SK-N-SH (cell line): ENCODE measurements around the gene NDUFS8. TPM values are rescaled to one million over a fixed set of nuclear protein-coding genes. Genes with fewer than 3 reads are reported as not detected.
A peak's percentile ranks its signal among the peaks of the same experiment; 100 is the strongest.

Experiments
- CTCF ChIA-PET: fragments of 300-600, 350-600 bp; formaldehyde crosslinking; extraction: SDS; loops from one replicate; lab custom pipeline; 2021; lab: Yijun Ruan, JAX
- POLR2A ChIA-PET: fragments of 350-600 bp; sonication (Branson Sonifier 250); formaldehyde crosslinking; extraction: SDS; loops from one replicate; lab custom pipeline; 2020; ENCODE audit warnings: antibody characterized with exemption, inconsistent platforms; lab: Yijun Ruan, JAX
- DNase-seq: peaks from one replicate; pipeline ENCODE4 v3.0.0; 2012
- H2AFZ ChIP-seq: fragments of 200-600 bp; sonication (generic); 2 replicates; pipeline ENCODE4 v1.8.1; 2016; ENCODE audit warnings: antibody characterized with exemption, mild to moderate bottlenecking, low read depth
- H3F3A ChIP-seq: fragments of 200-600 bp; sonication (generic); replicated peaks from 2 replicates; pipeline ENCODE3; 2016; ENCODE audit warnings: antibody characterized with exemption, mild to moderate bottlenecking; ENCODE audit not compliant: insufficient read depth
- H3K27ac ChIP-seq, 2 experiments: fragments of 200-500 bp in 1 of 2; fragments of 200-600 bp in 1 of 2; sonication (Bioruptor generic) in 1 of 2; sonication (generic), shearing (Covaris generic) in 1 of 2; 2 replicates each; pipeline versions ENCODE4 v1.5.1 to v1.6.1; 2014 to 2016; ENCODE audit warnings: low read depth in 2 of 2, inconsistent platforms in 1 of 2, low read length in 1 of 2, mild to moderate bottlenecking in 1 of 2, mixed read lengths in 1 of 2
- H3K27me3 ChIP-seq: fragments of 200-600 bp; sonication (generic), shearing (Covaris generic); 2 replicates; pipeline ENCODE4 v1.6.1; 2016; ENCODE audit warnings: mixed run types; ENCODE audit not compliant: insufficient read depth
- H3K36me3 ChIP-seq, 2 experiments: fragments of 200-500 bp in 1 of 2; fragments of 200-600 bp in 1 of 2; sonication (Bioruptor generic) in 1 of 2; sonication (generic) in 1 of 2; replicated peaks in 1 of 2; 2 replicates each; pipeline versions ENCODE3 to v1.5.1; 2014 to 2016; ENCODE audit warnings: low read length in 1 of 2, mild to moderate bottlenecking in 1 of 2; ENCODE audit not compliant: insufficient read depth in 2 of 2, control insufficient read depth in 1 of 2
- H3K4me1 ChIP-seq, 2 experiments: fragments of 200-500 bp in 1 of 2; fragments of 200-600 bp in 1 of 2; sonication (Bioruptor generic) in 1 of 2; sonication (generic), shearing (Covaris generic) in 1 of 2; 2 replicates each; pipeline versions ENCODE4 v1.5.1 to v1.6.1; 2014 to 2016; ENCODE audit warnings: low read depth in 1 of 2, low read length in 1 of 2, mixed run types in 1 of 2; ENCODE audit not compliant: insufficient read depth in 2 of 2, control insufficient read depth in 1 of 2
- H3K4me2 ChIP-seq: fragments of 200-600 bp; sonication (generic), shearing (Covaris generic); 2 replicates; pipeline ENCODE4 v1.6.1; 2017; ENCODE audit warnings: mixed run types
- H3K4me3 ChIP-seq, 2 experiments: fragments of 200-500 bp in 1 of 2; fragments of 200-600 bp in 1 of 2; sonication (Bioruptor generic) in 1 of 2; sonication (generic), shearing (Covaris generic) in 1 of 2; 2 replicates each; pipeline versions ENCODE4 v1.5.1 to v1.8.1; 2014 to 2016; ENCODE audit warnings: low read depth in 2 of 2, inconsistent platforms in 1 of 2, low read length in 1 of 2, mild to moderate bottlenecking in 1 of 2, mixed read lengths in 1 of 2, moderate library complexity in 1 of 2
- H3K79me2 ChIP-seq: fragments of 200-600 bp; sonication (generic); 2 replicates; pipeline ENCODE4 v1.8.1; 2017; ENCODE audit warnings: mild to moderate bottlenecking; ENCODE audit not compliant: insufficient read depth
- H3K9ac ChIP-seq: fragments of 200-600 bp; sonication (generic); 2 replicates; pipeline ENCODE4 v1.6.1; 2017; ENCODE audit warnings: mixed run types
- H3K9me2 ChIP-seq: fragments of 200-600 bp; sonication (generic); 2 replicates; pipeline ENCODE4 v1.6.1; 2017; ENCODE audit warnings: mixed run types
- H3K9me3 ChIP-seq: fragments of 200-600 bp; sonication (generic); 2 replicates; pipeline ENCODE4 v1.6.1; 2017; ENCODE audit warnings: mixed run types, mild to moderate bottlenecking, moderate library complexity
- H4K20me1 ChIP-seq: fragments of 200-600 bp; sonication (generic); 2 replicates; pipeline ENCODE4 v1.6.1; 2017; ENCODE audit warnings: mild to moderate bottlenecking, mixed run types; ENCODE audit not compliant: insufficient read depth
- CTCF ChIP-seq: fragments of 200-600 bp; sonication (generic); IDR thresholded peaks from 2 replicates; pipeline ENCODE4 v1.6.1; 2017; ENCODE audit warnings: antibody characterized with exemption, mild to moderate bottlenecking, moderate library complexity
- FOXJ3 ChIP-seq: sonication (generic); formaldehyde crosslinking; IDR thresholded peaks from 2 replicates; pipeline ENCODE4 v1.5.1; 2020; ENCODE audit warnings: mild to moderate bottlenecking, missing genetic modification reagents
- FOXM1 ChIP-seq: IDR thresholded peaks from 2 replicates; pipeline ENCODE4 v1.4.0; 2012; ENCODE audit warnings: low read depth, mild to moderate bottlenecking
- GATA2 ChIP-seq: sonication (generic); formaldehyde crosslinking; IDR thresholded peaks from 2 replicates; pipeline ENCODE4 v1.5.0; 2020; ENCODE audit warnings: mild to moderate bottlenecking, missing genetic modification reagents
- JUND ChIP-seq: IDR thresholded peaks from 2 replicates; pipeline ENCODE4 v1.4.0; 2012
- MXI1 ChIP-seq: IDR thresholded peaks from 2 replicates; pipeline ENCODE4 v1.6.1; 2012; ENCODE audit warnings: mild to moderate bottlenecking, low read depth, low read length, improper control_type of control experiment
- NFIC ChIP-seq: IDR thresholded peaks from 2 replicates; pipeline ENCODE4 v1.4.0; 2012; ENCODE audit warnings: borderline replicate concordance
- RCOR1 ChIP-seq: fragments of 150-350 bp; IDR thresholded peaks from 2 replicates; pipeline ENCODE4 v1.6.1; 2017; ENCODE audit warnings: antibody characterized with exemption, low read length
- TEAD4 ChIP-seq: IDR thresholded peaks from 2 replicates; pipeline ENCODE4 v1.4.0; 2012; ENCODE audit warnings: mild to moderate bottlenecking, borderline replicate concordance; ENCODE audit not compliant: insufficient read depth
- USF1 ChIP-seq: IDR thresholded peaks from 2 replicates; pipeline ENCODE4 v1.4.0; 2012; ENCODE audit warnings: low read depth, borderline replicate concordance
- USF2 ChIP-seq: fragments of 150-350 bp; IDR thresholded peaks from 2 replicates; pipeline ENCODE4 v1.6.1; 2017; ENCODE audit warnings: antibody characterized with exemption, low read length, low read depth, borderline replicate concordance
- YY1 ChIP-seq: IDR thresholded peaks from 2 replicates; pipeline ENCODE4 v1.4.0; 2012; ENCODE audit warnings: low read depth, mild to moderate bottlenecking
- WGBS: methylation state at CpG from one replicate; pipeline ENCODE4 v1.1.6; 2017; ENCODE audit warnings: low lambda C conversion rate; 5-methylcytosine and 5-hydroxymethylcytosine counted together
- polyA plus RNA-seq, 3 experiments: library from polyadenylated mRNA; depleted of rRNA; stranded (reverse); fragments of >200 nt; gene quantifications; 2 replicates each; pipeline ENCODE4 v1.2.3, GENCODE V29; 2012

The NDUFS8 gene
- polyA plus RNA-seq, 1 of the 3 experiments (the other 2 are of a cell fraction), result 123 TPM

- no peak overlapping the region for H3K27ac ChIP-seq
- H3K4me1 ChIP-seq, result peaks cover 24 to 31% of the 10 kb centered on the region in 2 experiments; a peak in 3 of 4 replicates
- no peaks in the 10 kb centered on the region for H3K36me3 ChIP-seq
- peaks cover 10% of the 10 kb centered on the region for H3F3A ChIP-seq
- no peak overlapping the region for H3K9ac ChIP-seq
- no peaks in the 10 kb centered on the region for H3K9me3 ChIP-seq
- no peak overlapping the region for H2AFZ ChIP-seq
- CTCF ChIA-PET, result interaction anchor here (0.9 to 1.6 kb wide), 3 partner anchors 14 to 199 kb away, joined by 3 to 5 read pairs (median 4); no protein-coding TSS in a partner anchor
- WGBS, result 84% methylated on average over 9 of the region's 16 CpGs
- H3K4me3 ChIP-seq, result no peak overlapping the region
- H3K4me2 ChIP-seq, result no peak overlapping the region
- TF ChIP-seq JUND, result no peak
- no peak for TF ChIP-seq CTCF
- TF ChIP-seq MXI1, result no peak
- TF ChIP-seq TEAD4, result no peak
- no peak for TF ChIP-seq USF1
- TF ChIP-seq NFIC, result no peak
- no peak for TF ChIP-seq GATA2 (CRISPR knock-in tag)
- TF ChIP-seq FOXM1, result no peak
- TF ChIP-seq YY1, result no peak
- no peak for TF ChIP-seq FOXJ3 (CRISPR knock-in tag)
- TF ChIP-seq, all 33 proteins: peak for 0
- Histone ChIP-seq H3K9me2 (no peaks in the 10 kb centered on the region), H3K79me2 (peaks cover 18% of the 10 kb centered on the region), H3K27me3 (no peaks in the 10 kb centered on the region), H4K20me1 (no peaks in the 10 kb centered on the region)
- no peak for DNase-seq
- POLR2A ChIA-PET, result no interaction called here
These were observed 22.7 kb upstream of the NDUFS8 start for GRCh38 chr11:68007498-68008380.

- WGBS, result 87% methylated on average over 10 of the region's 27 CpGs
- no peak overlapping the region for H3K4me2 ChIP-seq
- H3K27ac ChIP-seq, result peak overlapping the region in 1 of 2 experiments; percentile 96; a peak in 1 of 4 replicates
- H3K36me3 ChIP-seq, result no peaks in the 10 kb centered on the region
- peaks cover 18% of the 10 kb centered on the region for H3K79me2 ChIP-seq
- no peaks in the 10 kb centered on the region for H4K20me1 ChIP-seq
- H3K9ac ChIP-seq, result no peak overlapping the region
- no peaks in the 10 kb centered on the region for H3K27me3 ChIP-seq
- TF ChIP-seq USF1, result peak; percentile 58; the same call in 1 of the 2 replicates
- TF ChIP-seq RCOR1, result no peak
- peak; percentile 55; the same call in 1 of the 2 replicates for TF ChIP-seq USF2
- TF ChIP-seq FOXM1, result no peak
- DNase-seq, result peak; percentile 75
- H2AFZ ChIP-seq, result no peak overlapping the region
- H3K9me3 ChIP-seq, result no peaks in the 10 kb centered on the region
- H3K9me2 ChIP-seq, result no peaks in the 10 kb centered on the region
- peaks cover 28 to 31% of the 10 kb centered on the region in 2 experiments; a peak in 3 of 4 replicates for H3K4me1 ChIP-seq
- H3K4me3 ChIP-seq, result no peak overlapping the region
- peaks cover 15% of the 10 kb centered on the region for H3F3A ChIP-seq
- ChIA-PET CTCF (interaction anchor here (0.6 to 1.7 kb wide), 11 partner anchors 14 to 290 kb away, joined by 3 to 7 read pairs (median 4); no protein-coding TSS in a partner anchor), POLR2A (no interaction called here)
These were observed 21.8 kb upstream of the NDUFS8 start for GRCh38 chr11:68008381-68009337.
